Pancreas (tissue), 10 donors: ENCODE data around the gene TTF2. TPM values are rescaled to one million over a fixed set of nuclear protein-coding genes. Genes with fewer than 3 reads are reported as not detected.
A peak's percentile ranks its signal among the peaks of the same experiment; 100 is the strongest.

Experiments
- ATAC-seq, 4 donors: fragments of 200-7000 bp; cut with Tn5 transposase; one replicate each; pipeline versions ENCODE4 v1.8.0 to v1.9.1; 2020; ENCODE audit warnings: mild to moderate bottlenecking in 4 of 4, moderate library complexity in 4 of 4
- DNase-seq, 6 donors: peaks; one replicate each; pipeline ENCODE4 v3.0.0-alpha.2; 2020
- FAIRE-seq: peaks from 2 replicates; lab custom pipeline; 2012; peaks lifted over from hg19 to GRCh38; lab: Jason Lieb, UNC
- H3K27ac ChIP-seq, 4 donors: fragments of 200-600 bp; sonication (generic); 1 replicate in 3 of 4; 2 replicates in 1 of 4; pipeline versions ENCODE4 v1.5.0 to v1.8.0; 2020
- H3K27me3 ChIP-seq, 4 donors: fragments of 200-600 bp; one replicate each; pipeline ENCODE4 v1.8.0; 2021
- H3K36me3 ChIP-seq, 3 donors: fragments of 200-600 bp; sonication (generic) in 1 of 3; one replicate each; pipeline versions ENCODE4 v1.5.0 to v1.8.0; 2020 to 2021
- H3K4me1 ChIP-seq, 3 donors: fragments of 200-600 bp; one replicate each; pipeline ENCODE4 v1.8.0; 2021
- H3K4me3 ChIP-seq, 4 donors: fragments of 200-600 bp; sonication (generic) in 2 of 4; one replicate each; pipeline versions ENCODE4 v1.5.0 to v1.8.0; 2020 to 2021
- H3K9me3 ChIP-seq, 4 donors: fragments of 200-600 bp; one replicate each; pipeline ENCODE4 v1.8.0; 2021
- WGBS, 2 donors: extraction: QIAGEN DNeasy Blood & Tissue Kit; methylation state at CpG; one replicate each; pipeline ENCODE4 v1.1.7; 2013; 5-methylcytosine and 5-hydroxymethylcytosine counted together
- intact Hi-C, 3 donors: fragments of 100-400 bp; cut with DNase I; formaldehyde crosslinking; loops; one replicate each; pipeline versions ENCODE4 v1.11.1 to v1.14.2; 2022
- polyA plus RNA-seq, 2 donors: library from polyadenylated mRNA; stranded (reverse); fragments of 200-250 nt; gene quantifications; one replicate each; pipeline ENCODE4 v1.2.3, GENCODE V29; 2013
- total RNA-seq, 6 donors: library from RNA; stranded (reverse); fragmentation: NEBNext Ultra II Directional in 4 of 6; extraction: Animal tissue kit (Norgen Biotek cat#: 25700) in 4 of 6; gene quantifications; one replicate each; pipeline versions ENCODE4 v1.2.1 to v1.2.4, GENCODE V29; 2021 to 2023
- TF ChIP-seq, protein P1 (sequence below), 4 donors: fragments of 200-600 bp; sonication (generic) in 3 of 4; IDR thresholded peaks; one replicate each; pipeline versions ENCODE4 v1.5.0 to v1.8.0; 2021; ENCODE audit warnings: antibody characterized with exemption in 4 of 4
- donor health status: healthy with polysubstance abuse.
- donor health status: DM: no; HTN: no; CAD: no; lungs with moderate emphysema.
- donor health status: DM: no; HTN: no; CAD: no.
- donor health status: control.
- donor health status: control.
- donor health status: Bipolar disorder and iron deficiency.
- donor health status: DM: yes; HTN: yes; CAD: no.
- donor health status: DM: no; HTN: no; CAD: no.
- donor health status: DM: no; HTN: no; CAD: no.
- donor health status: DM: yes; HTN: yes; CAD: no.

The TTF2 gene
- total and polyA plus RNA-seq, 8 donors, result 2.0 to 16.5 (median 5.0) TPM

DNA sequence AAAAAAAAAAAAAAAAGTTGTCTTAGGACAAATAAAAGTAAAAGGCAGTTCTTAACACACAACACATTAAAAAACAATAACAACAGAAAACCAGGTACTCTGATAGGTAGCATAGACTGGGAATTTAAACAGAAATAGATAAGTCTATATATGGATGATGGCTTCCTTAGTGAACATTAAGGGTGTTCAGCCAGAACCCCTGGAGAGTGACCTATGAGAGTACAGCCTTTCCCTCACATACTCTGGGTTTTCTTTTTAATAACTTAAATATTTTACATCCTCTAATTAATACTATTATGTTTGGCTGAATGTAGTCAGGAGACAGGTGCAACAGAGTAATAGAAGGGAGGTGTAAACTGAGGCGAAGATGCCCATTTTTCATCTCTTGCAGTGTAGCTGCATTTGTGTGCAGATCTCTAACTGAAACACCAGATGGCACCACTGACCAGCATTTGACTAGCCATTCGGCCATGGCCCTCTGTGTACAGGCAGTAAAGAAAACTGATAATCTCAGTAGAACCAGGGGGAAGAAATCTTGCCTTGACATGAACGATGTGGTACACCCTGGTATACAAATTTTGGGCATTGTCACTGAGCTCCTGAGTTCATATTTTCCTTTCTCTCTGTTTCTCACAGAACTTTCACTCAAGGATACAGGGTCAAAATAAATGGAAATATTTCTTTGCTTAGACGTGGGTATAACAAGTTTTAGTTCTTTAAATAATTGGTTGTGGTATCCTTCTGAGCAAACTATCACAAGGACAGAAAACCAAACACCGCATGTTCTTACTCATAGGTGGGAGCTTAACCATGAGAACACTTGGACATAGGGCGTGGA is 7.6 kb downstream of the TTF2 start:
- H3K9me3 ChIP-seq, result no peaks in the 10 kb centered on the region
- H3K27me3 ChIP-seq, result no peaks in the 10 kb centered on the region
- DNase-seq (peak in 5 of 6 donors; percentile 43 to 63 (median 58)), ATAC-seq (peak; percentile 90 to 99 (median 98)), FAIRE-seq (no peak)
- TF ChIP-seq, protein P1, sequence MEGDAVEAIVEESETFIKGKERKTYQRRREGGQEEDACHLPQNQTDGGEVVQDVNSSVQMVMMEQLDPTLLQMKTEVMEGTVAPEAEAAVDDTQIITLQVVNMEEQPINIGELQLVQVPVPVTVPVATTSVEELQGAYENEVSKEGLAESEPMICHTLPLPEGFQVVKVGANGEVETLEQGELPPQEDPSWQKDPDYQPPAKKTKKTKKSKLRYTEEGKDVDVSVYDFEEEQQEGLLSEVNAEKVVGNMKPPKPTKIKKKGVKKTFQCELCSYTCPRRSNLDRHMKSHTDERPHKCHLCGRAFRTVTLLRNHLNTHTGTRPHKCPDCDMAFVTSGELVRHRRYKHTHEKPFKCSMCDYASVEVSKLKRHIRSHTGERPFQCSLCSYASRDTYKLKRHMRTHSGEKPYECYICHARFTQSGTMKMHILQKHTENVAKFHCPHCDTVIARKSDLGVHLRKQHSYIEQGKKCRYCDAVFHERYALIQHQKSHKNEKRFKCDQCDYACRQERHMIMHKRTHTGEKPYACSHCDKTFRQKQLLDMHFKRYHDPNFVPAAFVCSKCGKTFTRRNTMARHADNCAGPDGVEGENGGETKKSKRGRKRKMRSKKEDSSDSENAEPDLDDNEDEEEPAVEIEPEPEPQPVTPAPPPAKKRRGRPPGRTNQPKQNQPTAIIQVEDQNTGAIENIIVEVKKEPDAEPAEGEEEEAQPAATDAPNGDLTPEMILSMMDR (IDR thresholded peaks at IDR 0.05), result peak; percentile 39 to 75 (median 64)
- H3K27ac ChIP-seq, result no peak overlapping the region
- H3K4me1 ChIP-seq, result no peaks in the 10 kb centered on the region
- no peaks in the 10 kb centered on the region for H3K36me3 ChIP-seq
- no peak overlapping the region for H3K4me3 ChIP-seq
- intact Hi-C loops, result loop anchor here in 2 of 3 donors (5.0 to 10.0 kb wide), 3 partner anchors 57 to 217 kb away; partner anchors contain the start of gene TRIM45 (in 1 of the 2)
- WGBS, 2 donors, result 55% methylated on average over 6 of the region's 6 CpGs

DNA sequence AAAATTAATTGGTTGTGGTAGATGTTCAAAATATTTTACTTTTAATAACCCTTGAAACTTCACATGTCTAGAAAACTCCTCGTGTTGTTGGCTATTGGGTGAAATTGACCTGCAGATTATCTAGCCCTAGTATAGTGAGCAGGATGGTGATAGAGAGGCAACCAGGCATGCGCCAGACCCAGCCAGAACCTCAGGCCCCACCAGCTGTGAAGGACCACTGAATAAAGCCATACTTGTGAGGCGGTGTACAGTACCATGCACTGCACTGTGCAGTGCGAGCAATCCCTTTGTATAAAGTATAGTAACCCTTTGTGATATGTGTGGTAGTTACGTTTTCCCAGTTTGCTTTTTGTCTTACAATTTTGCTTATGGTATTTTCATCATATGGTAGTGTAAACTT is 8.5 kb downstream of the TTF2 start:
- intact Hi-C loops, result loop anchor here in 2 of 3 donors (5.0 to 10.0 kb wide), 3 partner anchors 56 to 216 kb away; partner anchors contain the start of gene TRIM45 (in 1 of the 2)
- Histone ChIP-seq H3K4me1 (no peaks in the 10 kb centered on the region), H3K4me3 (no peak overlapping the region), H3K27ac (no peak overlapping the region), H3K9me3 (no peaks in the 10 kb centered on the region), H3K27me3 (no peaks in the 10 kb centered on the region), H3K36me3 (no peaks in the 10 kb centered on the region)
- ATAC-seq (no peak), DNase-seq (no peak), FAIRE-seq (no peak)
- TF ChIP-seq, protein P1 (IDR thresholded peaks at IDR 0.05), result no peak
- 86 to 88% methylated on average over 5 of the region's 5 CpGs for WGBS, 2 donors

DNA sequence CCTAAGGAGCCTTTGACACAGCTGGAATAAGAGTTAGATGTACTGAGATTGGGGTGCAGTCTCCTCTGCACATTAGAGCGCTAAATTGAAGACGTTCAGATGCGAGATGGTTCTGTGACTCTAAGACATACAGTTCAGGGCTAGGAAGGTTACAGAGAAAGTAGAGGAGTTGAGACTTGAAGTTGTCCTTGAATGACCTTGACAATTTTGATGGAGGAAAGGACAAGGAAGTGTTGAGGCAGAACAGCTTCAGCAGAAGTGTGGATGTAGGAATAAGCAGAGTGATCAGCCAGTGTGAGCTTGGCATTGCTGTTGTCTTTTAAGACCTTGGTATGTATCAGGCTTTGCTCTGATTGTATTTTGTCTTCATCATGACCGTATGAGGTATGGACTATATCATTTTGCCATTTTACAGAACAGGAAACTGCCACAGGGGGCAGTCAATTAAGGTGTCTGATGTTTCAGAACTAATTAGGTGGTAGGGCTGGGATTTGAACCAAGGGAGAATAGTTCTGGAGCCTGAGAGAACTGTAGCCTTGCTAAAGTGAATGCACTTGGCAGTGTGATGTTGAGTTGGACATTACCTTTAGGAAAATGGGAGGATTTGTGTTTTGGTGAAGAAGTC is 9.2 kb downstream of the TTF2 start:
- H3K27me3 ChIP-seq, result no peaks in the 10 kb centered on the region
- H3K9me3 ChIP-seq, result no peaks in the 10 kb centered on the region
- FAIRE-seq, result no peak
- TF ChIP-seq, protein P1 (IDR thresholded peaks at IDR 0.05), result no peak
- intact Hi-C loops, result loop anchor here in 2 of 3 donors (5.0 to 10.0 kb wide), 3 partner anchors 55 to 215 kb away; partner anchors contain the start of gene TRIM45 (in 1 of the 2)
- no peak for ATAC-seq
- H3K27ac ChIP-seq, result no peak overlapping the region
- no peaks in the 10 kb centered on the region for H3K4me1 ChIP-seq
- 86% methylated on average over 4 of the region's 4 CpGs for WGBS, 2 donors
- no peak for DNase-seq
- H3K4me3 ChIP-seq, result no peak overlapping the region
- H3K36me3 ChIP-seq, result no peaks in the 10 kb centered on the region

DNA sequence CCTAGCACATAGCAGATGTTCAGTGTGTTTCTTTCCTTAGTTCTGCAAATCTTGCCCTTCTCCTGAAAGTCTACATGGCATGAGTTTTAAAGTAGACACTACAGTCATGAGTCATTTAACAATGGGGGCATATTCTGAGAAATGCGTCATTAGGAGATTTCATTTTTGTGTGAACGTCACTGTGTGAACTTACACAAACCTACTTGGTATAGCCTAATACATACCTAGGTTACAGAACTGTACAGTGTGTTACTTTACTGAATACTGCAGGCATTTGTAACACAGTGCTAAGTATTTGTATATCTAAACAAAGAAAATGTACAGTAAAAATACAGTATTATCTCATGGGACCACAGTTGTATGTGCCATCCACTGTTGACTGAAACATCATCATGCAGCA is 10.0 kb downstream of the TTF2 start:
- Histone ChIP-seq H3K9me3 (no peaks in the 10 kb centered on the region), H3K4me3 (no peak overlapping the region), H3K27me3 (no peaks in the 10 kb centered on the region), H3K27ac (no peak overlapping the region), H3K36me3 (peaks cover 0 to 3% (median 0%) of the 10 kb centered on the region in 3 donors), H3K4me1 (no peaks in the 10 kb centered on the region)
- intact Hi-C loops, result loop anchor here in 2 of 3 donors (10.0 kb wide), 2 partner anchors 55 to 225 kb away; partner anchors contain the start of gene TRIM45 (in 1 of the 2)
- ATAC-seq (no peak), DNase-seq (no peak), FAIRE-seq (no peak)
- TF ChIP-seq, protein P1 (IDR thresholded peaks at IDR 0.05), result no peak
- 89 to 91% methylated on average over 2 of the region's 2 CpGs for WGBS, 2 donors
